ENCODE results near the gene FAM32A.
"Not testable (repeated sequence)": the region's sequence is repeated elsewhere in the genome, so short reads cannot be mapped to it uniquely, and the experiment has no call there.

- TF ChIP-seq, protein P1, sequence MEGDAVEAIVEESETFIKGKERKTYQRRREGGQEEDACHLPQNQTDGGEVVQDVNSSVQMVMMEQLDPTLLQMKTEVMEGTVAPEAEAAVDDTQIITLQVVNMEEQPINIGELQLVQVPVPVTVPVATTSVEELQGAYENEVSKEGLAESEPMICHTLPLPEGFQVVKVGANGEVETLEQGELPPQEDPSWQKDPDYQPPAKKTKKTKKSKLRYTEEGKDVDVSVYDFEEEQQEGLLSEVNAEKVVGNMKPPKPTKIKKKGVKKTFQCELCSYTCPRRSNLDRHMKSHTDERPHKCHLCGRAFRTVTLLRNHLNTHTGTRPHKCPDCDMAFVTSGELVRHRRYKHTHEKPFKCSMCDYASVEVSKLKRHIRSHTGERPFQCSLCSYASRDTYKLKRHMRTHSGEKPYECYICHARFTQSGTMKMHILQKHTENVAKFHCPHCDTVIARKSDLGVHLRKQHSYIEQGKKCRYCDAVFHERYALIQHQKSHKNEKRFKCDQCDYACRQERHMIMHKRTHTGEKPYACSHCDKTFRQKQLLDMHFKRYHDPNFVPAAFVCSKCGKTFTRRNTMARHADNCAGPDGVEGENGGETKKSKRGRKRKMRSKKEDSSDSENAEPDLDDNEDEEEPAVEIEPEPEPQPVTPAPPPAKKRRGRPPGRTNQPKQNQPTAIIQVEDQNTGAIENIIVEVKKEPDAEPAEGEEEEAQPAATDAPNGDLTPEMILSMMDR (IDR thresholded peaks at IDR 0.05), result not testable (repeated sequence)
- TF ChIP-seq POLR2A (IDR thresholded peaks at IDR 0.05), result not testable (repeated sequence)
Measured at GRCh38 chr19:16178866-16179265, 6.3 kb upstream of the FAM32A start.

Measured in body of pancreas (tissue), 4 donors.